Right kidney (tissue), 1 donor: ENCODE measurements around the gene RPL35A.
"Not testable (repeated sequence)": the region's sequence is repeated elsewhere in the genome, so short reads cannot be mapped to it uniquely, and the experiment has no call there.

Experiments
- DNase-seq: peaks from one replicate; pipeline ENCODE4 v3.0.0-alpha.2; 2016

The RPL35A gene

GRCh38 chr3:197942956-197943556 lies 6.9 kb upstream of the RPL35A start:
- DNase-seq: no peak

DNA sequence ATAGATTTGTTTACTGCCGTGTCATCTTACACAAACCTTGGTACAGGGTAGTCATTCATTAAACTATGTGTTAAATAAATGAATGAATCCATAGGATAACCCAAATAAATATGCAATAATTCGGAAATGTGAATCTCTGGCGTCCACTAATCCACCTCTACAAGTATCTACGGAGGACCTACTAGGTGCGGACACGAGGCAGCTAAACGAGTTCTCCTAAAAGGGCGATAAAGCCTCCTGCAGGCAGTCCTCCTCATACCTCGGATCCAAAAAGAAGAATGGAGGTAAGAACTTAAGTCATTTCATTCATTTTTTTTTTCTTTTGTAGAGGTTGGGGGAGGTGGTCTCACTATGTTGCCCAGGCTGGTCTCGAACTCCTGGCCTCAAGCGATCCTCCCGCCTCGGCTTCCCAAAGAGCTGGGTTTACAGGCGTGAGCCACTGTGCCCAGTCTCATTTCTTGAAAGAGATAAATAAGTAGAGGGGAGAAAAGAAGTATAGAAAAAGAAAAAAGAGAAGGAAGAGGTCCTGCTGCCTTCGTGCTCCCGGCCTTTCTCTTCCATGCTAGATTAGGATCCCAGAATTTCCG lies 706 bp upstream of the RPL35A start:
- DNase-seq: no peak

GRCh38 chr3:197950677-197951061 lies 679 bp downstream of the RPL35A start:
- DNase-seq: no peak

GRCh38 chr3:197951392-197951990 lies 1.5 kb downstream of the RPL35A start:
- no peak for DNase-seq

GRCh38 chr3:197952440-197952839 lies 2.5 kb downstream of the RPL35A start:
- no peak for DNase-seq

- DNase-seq: no peak
These were observed 3.3 kb downstream of the RPL35A start for GRCh38 chr3:197953325-197953724.

- no peak for DNase-seq
These were observed 3.9 kb downstream of the RPL35A start for GRCh38 chr3:197953881-197954280.

- DNase-seq: no peak
These were observed 6.0 kb downstream of the RPL35A start for GRCh38 chr3:197955892-197956477.

- no peak for DNase-seq
These were observed 6.6 kb downstream of the RPL35A start for GRCh38 chr3:197956626-197956988.

GRCh38 chr3:197957790-197958133 lies 7.8 kb downstream of the RPL35A start:
- DNase-seq: no peak

DNA sequence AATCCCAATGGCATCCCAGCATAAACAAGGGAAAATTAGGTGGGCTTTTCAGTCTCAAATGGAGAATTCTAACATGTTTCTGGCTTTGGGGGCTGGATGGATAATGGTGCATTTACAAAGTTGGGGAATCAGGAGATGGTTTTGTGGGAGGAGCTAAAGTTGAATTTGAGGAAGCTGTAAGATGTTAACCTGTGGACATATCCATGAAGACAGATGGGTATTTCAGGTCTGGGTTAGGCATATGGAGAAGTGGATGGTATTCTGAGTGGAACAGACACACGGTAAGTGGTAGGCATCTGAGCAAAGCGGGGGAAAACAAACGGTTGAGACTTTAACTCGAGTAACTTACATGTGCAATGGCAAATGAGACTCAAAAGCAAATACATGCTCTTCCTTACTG lies 8.4 kb downstream of the RPL35A start:
- no peak for DNase-seq

DNA sequence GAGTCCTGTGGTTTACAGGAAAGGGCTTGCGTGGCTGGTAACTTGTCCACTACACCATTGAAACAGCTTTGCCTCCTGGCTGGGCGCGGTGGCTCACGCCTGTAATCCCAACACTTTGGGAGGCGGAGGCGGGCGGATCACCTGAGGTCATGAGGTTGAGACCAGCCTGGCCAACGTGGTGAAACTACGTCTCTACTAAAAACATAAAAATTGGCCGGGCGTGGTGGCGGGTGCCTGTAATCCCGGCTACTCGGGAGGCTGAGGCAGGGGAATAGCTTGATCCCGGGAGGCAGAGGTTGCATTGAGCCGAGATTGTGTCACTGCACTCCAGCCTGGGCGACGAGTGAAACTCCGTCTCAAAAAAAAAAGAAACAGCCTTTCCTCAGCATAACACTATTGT lies 8.9 kb downstream of the RPL35A start:
- DNase-seq: not testable (repeated sequence)

- DNase-seq: no peak
These were observed 9.5 kb downstream of the RPL35A start for GRCh38 chr3:197959500-197959890.

- peak; percentile 93 for DNase-seq
These were observed 10.1 kb downstream of the RPL35A start, which contains the start of gene LMLN for GRCh38 chr3:197959891-197960693. Gene LMLN (plus strand): TSS chr3:197960217. CDS start chr3:197960246, 29 bp downstream.

DNA sequence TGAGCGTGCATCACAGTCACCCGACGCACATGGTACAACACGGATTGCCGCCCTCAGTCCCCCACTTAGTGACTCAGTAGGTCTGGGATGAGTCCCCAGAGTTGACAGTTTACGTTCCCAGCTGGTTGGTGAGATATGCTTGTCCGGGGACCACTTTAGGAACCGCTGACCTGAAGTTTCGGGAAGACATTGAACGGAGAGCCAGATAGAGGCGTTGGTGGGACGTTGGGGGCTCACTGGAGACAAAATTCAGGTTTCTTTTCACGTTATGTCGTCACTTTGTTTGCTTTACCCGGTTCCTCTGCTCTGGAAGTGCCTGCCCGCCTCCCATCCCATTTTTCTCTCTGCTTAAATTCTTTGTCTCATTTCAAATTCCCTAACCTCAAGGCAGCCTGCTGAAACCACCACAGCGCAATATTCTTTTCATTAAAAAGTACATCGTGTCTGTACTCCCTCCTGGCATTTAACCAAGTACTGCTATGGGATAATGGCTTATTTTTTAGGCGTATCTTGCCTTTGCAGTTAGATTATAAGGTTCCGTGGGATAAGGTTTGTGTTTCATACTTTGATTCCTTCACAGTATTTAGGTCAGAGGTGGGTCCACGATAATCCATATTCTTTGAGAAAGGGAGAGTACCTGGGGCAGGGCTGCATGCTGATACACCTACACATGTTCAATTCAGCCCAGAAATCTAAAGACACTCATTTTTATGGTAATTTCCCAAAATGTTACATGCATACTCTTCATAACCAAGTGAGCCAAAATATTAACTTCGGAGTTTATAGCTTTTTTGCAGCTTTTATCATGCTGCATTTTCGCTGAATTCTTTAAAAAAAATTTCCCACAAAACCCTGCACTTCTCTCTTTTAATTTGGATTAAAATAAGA lies 10.9 kb downstream of the RPL35A start:
- DNase-seq: no peak

DNA sequence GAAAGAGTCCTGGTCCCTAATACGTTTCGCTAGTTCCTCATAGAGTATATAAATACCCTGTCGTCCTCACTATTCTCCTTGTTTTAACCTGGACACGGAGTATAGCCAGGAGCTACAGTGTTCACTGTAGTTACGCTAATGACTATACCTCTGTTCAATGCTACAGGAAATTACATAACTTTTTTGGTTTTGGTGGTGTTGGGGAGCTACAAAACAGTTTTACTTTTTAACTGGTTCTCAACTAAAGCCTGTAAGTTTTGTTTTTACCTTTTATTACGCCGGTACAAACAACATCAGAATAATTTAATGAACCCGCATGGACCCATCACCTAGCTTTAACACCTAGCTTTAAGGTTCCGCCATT lies 11.6 kb downstream of the RPL35A start:
- no peak for DNase-seq

DNA sequence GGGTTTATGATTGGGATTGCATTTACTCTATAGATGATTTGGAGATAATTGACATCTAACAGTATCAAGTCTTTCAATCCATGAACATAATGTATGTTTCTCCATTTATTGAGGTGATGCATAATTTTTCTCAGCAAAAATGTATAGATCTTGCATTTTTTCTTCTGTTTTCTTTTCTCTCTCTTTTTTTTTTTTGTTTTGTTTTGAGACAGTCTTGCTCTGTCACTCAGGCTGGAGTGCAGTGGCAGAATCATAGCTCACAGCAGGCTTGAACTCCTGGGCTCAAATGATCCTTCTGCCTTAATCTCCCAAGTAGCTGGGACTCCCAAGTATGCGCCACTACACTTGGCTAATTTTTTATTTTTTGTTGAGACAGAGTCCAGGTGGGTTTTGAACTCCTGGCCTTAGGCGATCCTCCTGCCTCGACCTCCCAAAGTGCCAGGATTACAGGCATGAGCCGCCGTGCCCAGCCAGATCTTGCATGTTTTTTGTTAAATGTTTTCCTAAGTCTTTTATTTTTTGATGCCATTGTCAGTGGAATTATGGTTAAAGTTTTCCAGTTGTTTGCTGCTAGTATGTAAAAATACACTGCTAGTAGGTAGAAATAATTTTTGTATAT lies 13.1 kb downstream of the RPL35A start:
- no peak for DNase-seq

- DNase-seq: not testable (repeated sequence)
These were observed 17.5 kb downstream of the RPL35A start for GRCh38 chr3:197967337-197967989.

DNA sequence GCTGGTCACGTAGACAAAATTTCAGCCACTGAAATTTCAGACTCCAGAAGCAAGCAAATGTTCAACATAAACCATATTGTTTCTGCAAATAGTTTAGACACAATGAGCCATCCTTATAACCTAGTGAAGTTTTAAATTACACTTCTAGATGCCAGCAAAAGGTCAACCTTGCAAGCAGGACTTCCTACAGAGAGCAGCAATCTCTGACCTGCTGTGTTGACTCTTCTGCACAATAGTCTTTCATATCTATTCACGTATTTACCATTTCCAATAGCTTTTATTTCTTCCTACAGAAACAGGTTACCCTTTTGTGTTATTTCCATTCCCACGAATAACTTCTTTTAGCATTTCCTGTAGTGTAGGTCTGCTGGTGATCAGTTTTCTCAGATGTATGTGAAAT lies 20.6 kb downstream of the RPL35A start:
- DNase-seq: no peak

- no peak for DNase-seq
These were observed 24.0 kb downstream of the RPL35A start for GRCh38 chr3:197974016-197974415.

DNA sequence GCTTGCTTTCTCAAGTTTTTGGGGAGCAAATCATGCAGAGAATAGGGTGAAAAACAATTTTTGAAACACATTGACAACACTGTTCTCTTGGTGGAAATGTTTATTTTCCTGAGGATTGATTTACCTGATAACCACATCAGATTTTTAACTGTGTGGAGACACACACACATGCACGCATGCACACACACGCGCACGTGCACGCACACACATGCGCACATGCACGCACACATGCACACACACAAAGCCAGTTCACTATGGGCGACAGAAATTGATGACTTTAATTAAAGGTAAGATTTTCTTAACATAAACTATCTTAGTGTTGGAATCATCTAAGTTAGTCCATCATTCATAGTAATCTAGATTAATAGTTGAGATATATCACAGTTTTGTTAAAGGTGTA lies 25.3 kb downstream of the RPL35A start:
- DNase-seq: no peak
